Stimulated activated CD4-positive, alpha-beta T cell treated with anti-CD3 and anti-CD28 coated beads, Interleukin-2, amount 100 ng/mL, for 48 hours (primary cell): ENCODE data around the gene PTER.
A peak's percentile ranks its signal among the peaks of the same experiment; 100 is the strongest.

Experiments
- DNase-seq, 2 donors: peaks; one replicate each; pipeline ENCODE4 v3.0.0-alpha.2; 2020

The PTER gene

GRCh38 chr10:16472828-16473227 lies 36.0 kb downstream of the PTER start:
- no peak for DNase-seq

GRCh38 chr10:16477757-16478156 lies 40.9 kb downstream of the PTER start:
- no peak for DNase-seq

- no peak for DNase-seq
These were observed 42.0 kb downstream of the PTER start for GRCh38 chr10:16478801-16479200.

GRCh38 chr10:16481052-16481728 lies 44.4 kb downstream of the PTER start:
- no peak for DNase-seq

- no peak for DNase-seq
These were observed 46.6 kb downstream of the PTER start for GRCh38 chr10:16483241-16483917.

- DNase-seq: no peak
These were observed 53.7 kb downstream of the PTER start for GRCh38 chr10:16490511-16490910.

- DNase-seq: no peak
These were observed 55.1 kb downstream of the PTER start for GRCh38 chr10:16491933-16492332.

DNA sequence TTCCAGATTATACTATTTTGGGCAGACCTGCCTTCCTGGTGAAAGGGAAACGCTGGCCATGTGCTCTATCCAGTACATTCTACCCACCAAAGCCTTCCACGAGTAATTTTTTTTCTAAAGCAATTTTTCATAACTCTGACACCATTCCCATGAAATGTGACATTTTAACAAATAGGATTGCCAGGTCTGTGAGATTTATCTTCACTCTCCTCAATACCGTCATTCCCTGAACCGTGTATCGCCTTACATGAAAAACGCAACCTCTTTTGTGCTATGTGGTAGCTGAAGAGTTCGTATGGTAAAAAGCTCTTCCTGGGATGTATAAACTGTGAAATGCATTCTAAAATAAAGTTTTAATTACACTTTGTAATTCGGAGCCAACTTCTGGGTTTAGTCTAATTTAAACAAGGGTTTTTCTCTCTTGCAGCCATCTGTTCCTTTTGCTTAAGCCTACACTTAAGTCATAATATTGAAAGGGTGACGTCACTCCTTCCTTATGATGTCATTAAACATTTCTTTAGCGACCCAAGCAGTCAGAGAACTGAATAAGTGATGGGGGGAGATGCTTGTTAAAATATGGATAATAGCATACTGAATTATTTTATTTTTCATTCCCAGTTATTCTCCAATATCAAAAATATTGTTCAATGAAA lies 57.2 kb downstream of the PTER start:
- no peak for DNase-seq

GRCh38 chr10:16497911-16498310 lies 61.1 kb downstream of the PTER start:
- DNase-seq: no peak

GRCh38 chr10:16505161-16505560 lies 68.4 kb downstream of the PTER start:
- DNase-seq: no peak

DNA sequence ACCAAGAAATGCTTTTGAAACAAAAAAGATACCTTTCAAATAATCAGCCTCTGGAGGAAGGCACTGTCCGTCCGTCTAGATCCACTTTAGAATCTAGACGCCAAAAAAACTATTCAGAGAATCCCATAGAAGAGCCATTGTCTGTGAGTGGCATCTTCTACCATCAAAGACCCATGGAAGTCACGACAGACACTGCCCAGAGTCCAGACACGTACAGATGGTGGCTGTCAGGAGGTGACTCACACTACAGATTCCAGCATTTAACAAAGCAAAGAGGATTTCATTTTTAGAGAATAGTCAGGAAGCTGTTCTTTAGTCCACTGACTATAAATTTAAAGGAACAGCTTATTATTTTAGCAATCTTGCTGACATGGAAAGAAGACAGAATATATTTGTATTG lies 73.2 kb downstream of the PTER start:
- DNase-seq: no peak

DNA sequence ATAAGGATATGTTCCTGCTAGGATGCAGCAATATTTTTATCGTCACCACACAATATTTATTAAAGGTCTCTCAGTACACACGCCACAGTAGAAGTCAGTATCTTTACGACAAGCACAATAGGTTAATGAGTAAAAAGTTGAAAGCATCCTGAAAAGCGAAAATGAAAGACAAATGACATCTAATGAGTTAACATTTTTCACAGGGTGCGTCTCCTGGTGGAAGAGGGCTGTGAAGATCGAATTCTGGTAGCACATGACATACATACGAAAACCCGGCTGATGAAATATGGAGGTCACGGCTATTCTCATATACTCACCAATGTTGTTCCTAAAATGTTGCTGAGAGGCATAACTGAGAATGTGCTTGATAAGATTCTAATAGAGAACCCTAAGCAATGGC lies 74.0 kb downstream of the PTER start:
- no peak for DNase-seq

- DNase-seq: no peak
These were observed 82.0 kb downstream of the PTER start for GRCh38 chr10:16518822-16519221.

GRCh38 chr10:16519250-16519907 lies 82.6 kb downstream of the PTER start:
- DNase-seq: no peak

GRCh38 chr10:16519908-16520861 lies 83.4 kb downstream of the PTER start:
- no peak for DNase-seq

- peak; percentile 16 to 40 for DNase-seq
These were observed 84.1 kb downstream of the PTER start for GRCh38 chr10:16520900-16521299.

GRCh38 chr10:16521311-16522016 lies 84.7 kb downstream of the PTER start, which contains the start of gene C1QL3:
C1QL3 (minus strand) TSS chr10:16521879; CDS start chr10:16521065, 814 bp downstream.
- peak; percentile 17 to 21 for DNase-seq

DNA sequence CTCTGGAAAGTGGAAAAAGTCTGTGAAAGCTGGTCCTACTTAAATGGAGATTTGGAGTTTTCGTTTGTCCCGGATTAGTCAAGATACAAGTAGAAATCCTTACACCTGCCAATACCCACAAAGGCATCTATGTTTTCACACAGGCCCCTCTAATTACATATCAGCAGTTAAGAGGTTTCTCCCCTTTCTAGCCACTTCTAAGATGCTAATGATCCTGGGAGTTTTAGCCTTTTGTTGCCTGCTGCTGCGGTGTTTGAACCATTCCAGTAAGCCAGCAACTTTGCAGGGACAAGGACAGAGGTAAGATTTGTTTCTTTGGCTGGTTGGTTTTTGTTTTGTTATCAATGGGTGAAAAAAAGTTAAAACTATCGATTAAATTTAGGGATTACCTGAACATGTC lies 90.6 kb downstream of the PTER start:
- no peak for DNase-seq

- DNase-seq: no peak
These were observed 93.0 kb downstream of the PTER start for GRCh38 chr10:16529853-16530252.

GRCh38 chr10:16536155-16536554 lies 99.3 kb downstream of the PTER start:
- no peak for DNase-seq

DNA sequence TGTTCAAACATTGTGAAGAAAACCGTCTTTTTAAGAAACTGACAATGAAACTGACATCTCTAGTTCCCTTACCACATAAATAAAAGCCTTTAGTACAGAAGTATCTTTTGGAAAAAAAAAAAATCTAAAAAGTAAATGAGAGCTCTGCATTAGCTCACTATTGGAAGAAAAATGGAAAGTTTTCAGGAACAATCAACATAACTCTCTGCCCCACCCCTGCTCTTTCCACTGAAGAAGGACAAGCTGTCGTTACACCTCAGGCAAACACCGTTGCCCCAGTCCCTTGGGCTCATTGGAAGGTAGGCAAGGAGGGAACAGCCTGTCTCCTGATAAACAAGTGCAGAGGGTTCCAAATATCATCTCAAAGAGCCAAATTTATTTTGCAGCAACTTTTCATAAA lies 107.3 kb downstream of the PTER start:
- no peak for DNase-seq

DNA sequence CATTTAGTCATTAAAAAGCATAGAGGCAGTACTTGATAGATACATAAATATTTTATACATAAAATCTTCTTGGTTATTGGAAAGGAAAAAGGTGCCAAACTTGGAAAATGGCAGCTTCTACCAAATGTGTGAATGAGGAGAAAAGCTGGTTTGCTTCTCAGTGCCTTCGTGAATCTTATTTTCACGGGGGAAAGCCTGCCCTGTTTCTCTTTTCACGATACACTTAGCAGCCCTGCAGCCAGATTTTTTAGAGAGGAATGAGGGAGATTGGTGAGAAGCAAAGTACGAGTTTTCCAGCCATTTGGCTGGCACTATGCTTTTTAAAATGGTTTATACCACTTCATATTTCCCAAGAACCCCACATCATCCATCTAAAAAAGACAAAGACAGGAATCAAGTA lies 107.8 kb downstream of the PTER start:
- DNase-seq: no peak
